DND-41 (cell line): ENCODE measurements around the gene MCEE.

Source experiments
- ATAC-seq: fragments of 200-7000 bp; cut with Tn5 transposase; 3 replicates; pipeline ENCODE4 v1.9.1; 2021; ENCODE audit warnings: low read depth; ENCODE audit not compliant: insufficient read depth
- DNase-seq: peaks from one replicate; pipeline ENCODE4 v3.0.0-alpha.2; 2020
- H2AFZ ChIP-seq: 2 replicates; pipeline ENCODE4 v1.6.0; 2012; ENCODE audit warnings: low read depth, low read length
- H3K27ac ChIP-seq: 2 replicates; pipeline ENCODE4 v1.5.1; 2012; ENCODE audit warnings: low read length, inconsistent platforms
- H3K27me3 ChIP-seq: fragments of 200-600 bp; sonication (generic); 2 replicates; pipeline ENCODE4 v1.6.0; 2012; ENCODE audit warnings: low read length, mild to moderate bottlenecking, inconsistent platforms; ENCODE audit not compliant: insufficient read depth, poor library complexity
- H3K36me3 ChIP-seq: 2 replicates; pipeline ENCODE4 v1.5.1; 2012; ENCODE audit warnings: low read length, inconsistent platforms; ENCODE audit not compliant: insufficient read depth
- H3K4me1 ChIP-seq: 2 replicates; pipeline ENCODE4 v1.5.1; 2012; ENCODE audit warnings: mild to moderate bottlenecking, low read length; ENCODE audit not compliant: insufficient read depth
- H3K4me2 ChIP-seq: 2 replicates; pipeline ENCODE4 v1.6.0; 2012; ENCODE audit warnings: mild to moderate bottlenecking, moderate library complexity, low read length, inconsistent platforms; ENCODE audit not compliant: insufficient read depth
- H3K4me3 ChIP-seq, 2 experiments: fragments of 200-600 bp in 1 of 2; shearing (Covaris generic) in 1 of 2; 2 replicates each; pipeline ENCODE4 v1.5.1; 2012 to 2016; ENCODE audit warnings: inconsistent platforms in 2 of 2, low read length in 2 of 2, mild to moderate bottlenecking in 2 of 2, low read depth in 1 of 2, moderate library complexity in 1 of 2
- H3K79me2 ChIP-seq: 2 replicates; pipeline ENCODE4 v1.6.0; 2012; ENCODE audit warnings: low read length, inconsistent platforms; ENCODE audit not compliant: insufficient read depth
- H3K9ac ChIP-seq: 2 replicates; pipeline ENCODE4 v1.6.0; 2012; ENCODE audit warnings: low read depth, mild to moderate bottlenecking, inconsistent platforms, low read length, moderate library complexity
- H3K9me3 ChIP-seq: 2 replicates; pipeline ENCODE4 v1.5.1; 2012; ENCODE audit warnings: low read length, moderate library complexity, mild to moderate bottlenecking, inconsistent platforms; ENCODE audit not compliant: insufficient read depth, severe bottlenecking
- H4K20me1 ChIP-seq: 2 replicates; pipeline ENCODE4 v1.6.0; 2012; ENCODE audit warnings: low read length; ENCODE audit not compliant: insufficient read depth
- EZH2 ChIP-seq: IDR thresholded peaks from 3 replicates; pipeline ENCODE4 v1.6.1; 2012; ENCODE audit warnings: borderline replicate concordance, low read depth, mild to moderate bottlenecking, moderate library complexity, low read length, inconsistent platforms; ENCODE audit not compliant: severe bottlenecking
- TF ChIP-seq, protein P1 (sequence below): IDR thresholded peaks from 2 replicates; pipeline ENCODE4 v1.5.1; 2012; ENCODE audit warnings: borderline replicate concordance, low read length, moderate library complexity, mild to moderate bottlenecking; ENCODE audit not compliant: poor library complexity, severe bottlenecking; ENCODE audit errors: extremely low read depth

The MCEE gene

DNA sequence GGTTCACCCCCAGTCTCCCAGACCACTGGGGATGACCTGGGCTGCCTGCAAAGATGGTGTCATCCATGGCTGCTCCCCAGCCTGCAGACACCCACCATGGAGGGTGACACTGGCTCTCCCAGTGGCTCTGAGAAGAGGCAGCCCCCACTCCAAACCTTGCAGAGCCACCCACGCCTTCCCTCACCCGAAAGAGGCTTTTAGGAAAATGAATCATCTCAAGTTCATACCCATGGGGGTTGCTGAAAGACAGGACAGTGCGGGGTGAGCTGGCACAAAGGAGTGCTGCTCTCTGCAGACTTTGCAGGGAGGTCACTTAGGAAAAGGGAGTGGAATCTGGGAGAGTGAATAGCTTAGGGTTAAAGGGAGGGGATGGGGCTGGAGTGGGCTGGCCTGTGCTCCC lies 36.8 kb upstream of the MCEE start:
- no peaks in the 10 kb centered on the region for H3K79me2 ChIP-seq
- no peaks in the 10 kb centered on the region for H3K36me3 ChIP-seq
- H2AFZ ChIP-seq, result no peak overlapping the region

GRCh38 chr2:71157124-71157793 lies 27.2 kb upstream of the MCEE start:
- Histone ChIP-seq H3K79me2 (no peaks in the 10 kb centered on the region), H3K27ac (no peak overlapping the region), H3K4me3 (no peak overlapping the region), H3K9me3 (no peaks in the 10 kb centered on the region), H3K27me3 (peaks cover 4% of the 10 kb centered on the region), H3K36me3 (no peaks in the 10 kb centered on the region), H3K9ac (no peak overlapping the region), H4K20me1 (no peaks in the 10 kb centered on the region), H2AFZ (no peak overlapping the region), H3K4me2 (no peak overlapping the region), H3K4me1 (no peaks in the 10 kb centered on the region)
- ATAC-seq (peak; percentile 88), DNase-seq (peak; percentile 58)
- TF ChIP-seq EZH2, result no peak
- TF ChIP-seq, protein P1, sequence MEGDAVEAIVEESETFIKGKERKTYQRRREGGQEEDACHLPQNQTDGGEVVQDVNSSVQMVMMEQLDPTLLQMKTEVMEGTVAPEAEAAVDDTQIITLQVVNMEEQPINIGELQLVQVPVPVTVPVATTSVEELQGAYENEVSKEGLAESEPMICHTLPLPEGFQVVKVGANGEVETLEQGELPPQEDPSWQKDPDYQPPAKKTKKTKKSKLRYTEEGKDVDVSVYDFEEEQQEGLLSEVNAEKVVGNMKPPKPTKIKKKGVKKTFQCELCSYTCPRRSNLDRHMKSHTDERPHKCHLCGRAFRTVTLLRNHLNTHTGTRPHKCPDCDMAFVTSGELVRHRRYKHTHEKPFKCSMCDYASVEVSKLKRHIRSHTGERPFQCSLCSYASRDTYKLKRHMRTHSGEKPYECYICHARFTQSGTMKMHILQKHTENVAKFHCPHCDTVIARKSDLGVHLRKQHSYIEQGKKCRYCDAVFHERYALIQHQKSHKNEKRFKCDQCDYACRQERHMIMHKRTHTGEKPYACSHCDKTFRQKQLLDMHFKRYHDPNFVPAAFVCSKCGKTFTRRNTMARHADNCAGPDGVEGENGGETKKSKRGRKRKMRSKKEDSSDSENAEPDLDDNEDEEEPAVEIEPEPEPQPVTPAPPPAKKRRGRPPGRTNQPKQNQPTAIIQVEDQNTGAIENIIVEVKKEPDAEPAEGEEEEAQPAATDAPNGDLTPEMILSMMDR, result peak; percentile 70

More for the DNA sequence above, 36.8 kb upstream of the MCEE start:
- ATAC-seq, result no peak
- Histone ChIP-seq H3K4me1 (no peaks in the 10 kb centered on the region), H3K9ac (no peak overlapping the region), H3K27me3 (no peaks in the 10 kb centered on the region), H3K4me3 (no peak overlapping the region), H3K27ac (no peak overlapping the region), H3K4me2 (no peak overlapping the region), H4K20me1 (no peaks in the 10 kb centered on the region), H3K9me3 (no peaks in the 10 kb centered on the region)
- DNase-seq, result no peak
- TF ChIP-seq, protein P1, result no peak
- no peak for TF ChIP-seq EZH2

- no peaks in the 10 kb centered on the region for H3K4me1 ChIP-seq
- no peaks in the 10 kb centered on the region for H3K79me2 ChIP-seq
- peaks cover 4% of the 10 kb centered on the region for H3K27me3 ChIP-seq
- H2AFZ ChIP-seq, result no peak overlapping the region
- TF ChIP-seq, protein P1, result no peak
- no peak for TF ChIP-seq EZH2
- DNase-seq, result peak; percentile 11
- H3K9ac ChIP-seq, result no peak overlapping the region
- ATAC-seq, result peak; percentile 52; the same call in 1 of the 3 replicates
- no peaks in the 10 kb centered on the region for H3K36me3 ChIP-seq
- H3K4me2 ChIP-seq, result no peak overlapping the region
- no peaks in the 10 kb centered on the region for H3K9me3 ChIP-seq
- no peak overlapping the region for H3K27ac ChIP-seq
- no peak overlapping the region for H3K4me3 ChIP-seq
- no peaks in the 10 kb centered on the region; the same call in 1 of the 2 replicates for H4K20me1 ChIP-seq
These were observed 26.5 kb upstream of the MCEE start for GRCh38 chr2:71156573-71156972.
